Left cardiac atrium (tissue), 4 donors: ENCODE results near the gene BMP6. TPM values are rescaled to one million over a fixed set of nuclear protein-coding genes. Genes with fewer than 3 reads are reported as not detected.

Experiments used
- ATAC-seq, 2 donors: fragments of 200-7000 bp; cut with Tn5 transposase; one replicate each; pipeline ENCODE4 v1.9.1; 2020; ENCODE audit warnings: mild to moderate bottlenecking in 2 of 2, moderate library complexity in 2 of 2
- DNase-seq: peaks from one replicate; pipeline ENCODE4 v3.0.0-alpha.2; 2020
- intact Hi-C, 2 donors: fragments of 100-400 bp; cut with DNase I; formaldehyde crosslinking; loops; one replicate each; pipeline versions ENCODE4 v1.14.1 to v1.15.1; 2022 to 2023
- total RNA-seq, 2 donors: library from RNA; stranded (reverse); fragmentation: NEBNext Ultra II Directional; extraction: Animal tissue kit (Norgen Biotek cat#: 25700); gene quantifications; one replicate each; pipeline ENCODE4 v1.2.1, GENCODE V29; 2021
- donor health status: DM: no; HTN: yes; CAD: no.
- donor health status: DM: no; HTN: yes; CAD: no; lungs with severe emphysema.
- donor health status: DM: yes; HTN: yes; CAD: no.
- donor health status: Dilated cardiomyopathy.

The BMP6 gene
- total RNA-seq, 2 donors from 2014 or later: 2.1 to 13.4 TPM

GRCh38 chr6:7706269-7706668 lies 19.6 kb upstream of the BMP6 start:
- intact Hi-C loops: no loop called here
- ATAC-seq (no peak), DNase-seq (no peak)

GRCh38 chr6:7707787-7708186 lies 18.1 kb upstream of the BMP6 start:
- ATAC-seq: no peak
- intact Hi-C loops: no loop called here
- no peak for DNase-seq

DNA sequence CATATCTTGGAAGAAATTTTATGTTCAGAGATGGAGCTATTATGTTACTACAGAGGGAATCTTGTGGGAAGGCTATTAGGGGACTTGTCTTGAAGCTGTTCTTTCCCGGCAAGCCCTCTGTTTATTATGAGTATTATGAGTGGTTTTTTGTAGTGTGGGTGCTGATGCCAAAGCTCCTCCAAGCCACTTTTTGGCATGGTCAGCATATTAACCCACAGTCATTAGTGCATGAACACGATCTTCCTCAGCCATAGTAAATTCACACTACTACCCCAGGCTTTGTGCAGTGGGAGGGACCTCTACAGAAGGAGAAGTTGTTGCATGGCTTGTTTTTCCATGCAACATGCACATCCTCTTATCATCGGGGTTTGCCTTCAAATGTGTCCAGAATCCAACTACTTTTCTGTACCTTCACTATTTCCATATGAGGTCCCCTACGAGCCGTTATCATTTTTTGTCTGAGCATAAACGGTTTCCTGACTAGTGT lies 6.5 kb upstream of the BMP6 start:
- DNase-seq: no peak
- intact Hi-C loops: no loop called here
- ATAC-seq: no peak

GRCh38 chr6:7720346-7720745 lies 5.6 kb upstream of the BMP6 start:
- DNase-seq (no peak), ATAC-seq (no peak)
- intact Hi-C loops: loop anchor here (5.0 to 10.0 kb wide), 4 partner anchors 184 to 337 kb away; partner anchors contain the start of gene TXNDC5 (in 1 of the 2)

DNA sequence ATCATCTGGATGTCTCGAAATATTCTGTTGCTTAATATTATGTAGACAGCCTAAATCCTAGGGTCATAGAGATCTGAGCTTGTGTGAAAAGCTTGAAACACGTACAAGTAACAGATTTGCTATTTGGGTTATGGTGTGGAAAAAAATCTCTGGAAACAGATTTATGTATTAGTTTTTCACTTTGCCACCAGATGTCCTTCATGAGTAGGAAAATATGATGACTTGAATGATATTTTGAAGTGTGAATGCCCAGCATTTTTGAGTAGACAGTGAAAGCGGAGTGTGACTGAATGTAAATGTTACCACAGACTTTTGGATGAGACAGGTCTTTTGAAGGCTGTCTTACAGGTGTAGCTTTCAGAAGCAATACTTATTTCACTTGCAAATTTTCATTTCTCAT lies 4.2 kb upstream of the BMP6 start:
- intact Hi-C loops: loop anchor here (2.0 to 10.0 kb wide), 5 partner anchors 183 to 337 kb away; partner anchors contain the start of gene TXNDC5 (in 1 of the 2)
- ATAC-seq (no peak), DNase-seq (no peak)

- DNase-seq (peak; percentile 82), ATAC-seq (peak; percentile 25 to 45)
- intact Hi-C loops: loop anchor here (2.0 to 10.0 kb wide), 5 partner anchors 182 to 336 kb away; partner anchors contain the start of gene TXNDC5 (in 1 of the 2)
Observed at GRCh38 chr6:7723041-7723447, 2.9 kb upstream of the BMP6 start.

GRCh38 chr6:7723554-7723953 lies 2.3 kb upstream of the BMP6 start:
- no peak for DNase-seq
- ATAC-seq: no peak
- intact Hi-C loops: loop anchor here (2.0 to 10.0 kb wide), 5 partner anchors 181 to 335 kb away; partner anchors contain the start of gene TXNDC5 (in 1 of the 2)

GRCh38 chr6:7725412-7725811 lies 487 bp upstream of the BMP6 start:
- intact Hi-C loops: loop anchor here (10.0 kb wide), 2 partner anchors 179 to 189 kb away; partner anchors contain the start of gene TXNDC5 (in 1 of the 2)
- DNase-seq: peak; percentile 27
- ATAC-seq: no peak

DNA sequence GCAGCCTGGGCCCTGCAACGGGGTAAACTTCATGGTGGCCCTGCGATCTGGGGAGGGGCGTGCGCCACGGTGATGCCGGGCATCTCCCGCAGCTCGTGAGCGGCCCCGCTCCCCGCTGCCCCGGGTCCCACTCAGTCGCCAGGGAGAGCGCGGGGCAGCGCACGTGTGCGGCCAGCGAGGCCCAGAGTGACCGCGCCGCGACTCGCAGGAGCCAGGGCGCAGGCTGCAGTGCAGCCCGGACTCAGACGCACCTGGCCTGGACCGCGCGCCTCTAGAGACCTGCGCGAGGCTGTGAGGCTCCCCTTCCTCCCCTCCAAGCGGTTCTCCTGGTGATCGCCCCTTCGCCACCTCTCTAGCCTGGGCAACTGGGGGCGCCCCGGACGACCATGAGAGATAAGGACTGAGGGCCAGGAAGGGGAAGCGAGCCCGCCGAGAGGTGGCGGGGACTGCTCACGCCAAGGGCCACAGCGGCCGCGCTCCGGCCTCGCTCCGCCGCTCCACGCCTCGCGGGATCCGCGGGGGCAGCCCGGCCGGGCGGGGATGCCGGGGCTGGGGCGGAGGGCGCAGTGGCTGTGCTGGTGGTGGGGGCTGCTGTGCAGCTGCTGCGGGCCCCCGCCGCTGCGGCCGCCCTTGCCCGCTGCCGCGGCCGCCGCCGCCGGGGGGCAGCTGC lies 652 bp downstream of the BMP6 start:
- intact Hi-C loops: loop anchor here (10.0 kb wide), 2 partner anchors 178 to 188 kb away; partner anchors contain the start of gene TXNDC5 (in 1 of the 2)
- peak; percentile 17 to 45 for ATAC-seq
- DNase-seq: peak; percentile 24

DNA sequence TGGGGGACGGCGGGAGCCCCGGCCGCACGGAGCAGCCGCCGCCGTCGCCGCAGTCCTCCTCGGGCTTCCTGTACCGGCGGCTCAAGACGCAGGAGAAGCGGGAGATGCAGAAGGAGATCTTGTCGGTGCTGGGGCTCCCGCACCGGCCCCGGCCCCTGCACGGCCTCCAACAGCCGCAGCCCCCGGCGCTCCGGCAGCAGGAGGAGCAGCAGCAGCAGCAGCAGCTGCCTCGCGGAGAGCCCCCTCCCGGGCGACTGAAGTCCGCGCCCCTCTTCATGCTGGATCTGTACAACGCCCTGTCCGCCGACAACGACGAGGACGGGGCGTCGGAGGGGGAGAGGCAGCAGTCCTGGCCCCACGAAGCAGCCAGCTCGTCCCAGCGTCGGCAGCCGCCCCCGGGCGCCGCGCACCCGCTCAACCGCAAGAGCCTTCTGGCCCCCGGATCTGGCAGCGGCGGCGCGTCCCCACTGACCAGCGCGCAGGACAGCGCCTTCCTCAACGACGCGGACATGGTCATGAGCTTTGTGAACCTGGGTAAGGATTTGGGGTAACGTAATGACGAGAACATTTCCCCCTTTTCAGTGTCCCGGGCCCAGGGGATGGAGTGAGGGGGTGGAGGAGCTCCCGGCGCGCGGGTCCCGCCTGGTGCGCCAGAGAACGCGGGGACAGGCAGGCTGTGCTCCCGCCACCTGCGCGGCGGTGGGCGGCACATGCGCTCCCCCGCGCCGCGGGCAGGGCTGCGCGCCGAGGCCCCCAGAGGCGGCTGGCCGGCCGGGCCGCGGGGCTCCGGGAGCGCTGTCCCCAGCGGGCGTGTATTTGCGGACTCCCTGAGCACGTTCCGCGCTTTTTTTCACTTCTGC lies 1.4 kb downstream of the BMP6 start:
- DNase-seq: peak; percentile 24
- intact Hi-C loops: loop anchor here (10.0 kb wide), 2 partner anchors 177 to 187 kb away; partner anchors contain the start of gene TXNDC5 (in 1 of the 2)

DNA sequence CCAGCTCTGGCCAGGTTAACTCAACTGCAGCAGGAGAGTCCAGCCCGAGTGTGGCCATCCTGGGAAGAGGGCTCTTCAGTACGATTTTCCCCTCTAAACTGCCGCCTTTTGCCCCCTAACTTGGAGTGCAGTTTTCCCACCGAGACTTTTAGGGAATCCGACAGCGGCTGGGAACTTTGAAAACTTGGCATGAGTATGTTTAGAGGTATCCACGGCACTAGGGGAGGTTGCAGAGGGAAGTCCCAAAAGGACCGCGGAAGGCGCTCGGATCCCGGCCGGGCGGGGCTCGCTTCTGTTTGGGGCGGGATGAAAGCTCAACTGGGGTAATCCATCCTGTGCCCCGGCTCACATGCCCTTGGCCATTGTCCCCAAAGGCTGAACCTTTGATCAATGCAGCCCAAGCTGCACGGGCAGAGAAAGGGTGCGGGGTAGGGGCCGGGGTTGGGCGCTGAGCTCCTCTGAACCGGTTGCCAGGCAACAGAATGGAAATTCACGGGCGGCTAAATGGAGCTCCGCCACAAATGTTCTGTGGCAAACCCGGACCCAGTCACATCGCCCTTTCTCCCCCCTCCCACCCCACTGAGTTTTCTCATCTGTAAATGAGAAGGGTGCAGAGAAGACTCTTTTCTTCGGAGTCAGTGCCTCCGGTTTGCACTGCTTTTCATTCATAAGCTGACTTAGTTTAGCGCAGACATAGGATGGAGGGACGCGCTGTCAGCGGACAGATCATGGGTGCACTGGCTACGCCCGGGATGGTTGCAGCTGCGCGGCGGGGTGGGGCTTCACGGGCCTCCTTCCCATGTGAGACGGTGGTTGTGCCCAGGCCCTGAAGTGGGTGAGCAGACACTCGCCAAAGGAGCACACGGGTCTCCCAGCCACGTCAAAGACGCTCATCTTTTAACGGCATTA lies 2.3 kb downstream of the BMP6 start:
- peak; percentile 40 for DNase-seq
- peak; percentile 9 to 32 for ATAC-seq
- intact Hi-C loops: loop anchor here (10.0 kb wide), 2 partner anchors 177 to 187 kb away; partner anchors contain the start of gene TXNDC5 (in 1 of the 2)

More for the DNA sequence above, 1.4 kb downstream of the BMP6 start:
- no peak for ATAC-seq

- DNase-seq (no peak), ATAC-seq (peak in 1 of 2 donors; percentile 9)
- intact Hi-C loops: loop anchor here (10.0 kb wide), 2 partner anchors 176 to 186 kb away; partner anchors contain the start of gene TXNDC5 (in 1 of the 2)
Observed at GRCh38 chr6:7728855-7729590, 3.1 kb downstream of the BMP6 start.

DNA sequence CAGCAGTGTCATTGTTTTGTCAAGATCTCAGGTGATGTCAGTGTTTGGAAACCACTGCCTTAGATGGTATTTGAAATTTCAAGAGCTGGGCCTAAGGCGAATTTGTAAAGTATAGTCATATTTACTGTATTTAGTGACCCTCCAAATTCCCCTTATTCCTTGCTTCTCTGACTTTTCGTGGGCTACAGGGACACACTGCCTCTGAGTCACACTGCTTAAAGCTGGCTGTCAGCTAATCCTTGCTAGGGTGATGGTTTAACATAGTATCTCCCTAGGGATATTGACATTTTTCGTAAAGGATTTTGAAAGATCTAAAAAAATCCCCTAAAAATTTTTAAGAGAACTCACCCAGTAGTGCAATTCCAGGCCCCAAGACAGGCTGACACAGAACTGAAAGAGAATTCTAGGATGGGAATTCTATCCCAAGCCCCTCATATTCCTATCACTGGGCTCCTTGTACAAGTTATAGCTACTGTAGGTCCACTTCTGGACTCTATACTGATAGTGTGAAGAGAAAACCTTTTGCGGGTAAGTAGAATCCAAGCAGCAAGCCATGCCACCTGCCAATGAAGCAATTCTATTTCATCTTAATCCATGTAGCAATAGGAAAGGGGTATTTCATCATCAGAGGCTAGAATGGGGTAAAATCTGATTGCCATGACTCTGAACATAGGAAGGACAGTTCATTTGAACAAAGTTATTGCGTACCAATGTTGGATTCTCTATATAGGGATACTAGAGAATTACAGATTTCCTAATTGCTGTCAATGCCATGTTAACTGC lies 4.3 kb downstream of the BMP6 start:
- no peak for ATAC-seq

DNA sequence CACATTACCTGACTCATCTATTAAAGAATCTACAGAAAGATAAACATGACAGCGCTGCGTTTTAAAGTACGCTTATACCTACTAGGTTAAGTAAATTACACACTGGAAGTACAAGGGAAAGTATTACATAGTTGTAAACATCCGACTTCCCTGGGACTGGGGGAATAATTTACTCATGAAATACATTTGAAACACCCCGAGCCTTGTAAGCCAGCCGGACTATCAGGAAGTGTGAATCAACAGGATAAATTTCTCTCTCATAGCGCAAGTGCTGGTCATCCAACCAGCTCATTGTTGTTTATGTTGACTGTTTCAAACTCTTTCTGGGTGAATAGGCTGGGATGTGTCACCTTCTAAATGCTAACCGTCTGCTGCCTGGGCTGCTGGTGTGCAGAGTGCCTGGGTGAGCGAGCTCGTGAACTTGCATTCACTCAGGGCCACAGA lies 4.9 kb downstream of the BMP6 start:
- no peak for ATAC-seq
- intact Hi-C loops: loop anchor here in 1 of 2 donors (10.0 kb wide), 1 partner anchor 144 kb away; no protein-coding TSS in a partner anchor
- DNase-seq: no peak

More for the DNA sequence above, 4.3 kb downstream of the BMP6 start:
- intact Hi-C loops: loop anchor here in 1 of 2 donors (10.0 kb wide), 1 partner anchor 145 kb away; no protein-coding TSS in a partner anchor
- no peak for DNase-seq

DNA sequence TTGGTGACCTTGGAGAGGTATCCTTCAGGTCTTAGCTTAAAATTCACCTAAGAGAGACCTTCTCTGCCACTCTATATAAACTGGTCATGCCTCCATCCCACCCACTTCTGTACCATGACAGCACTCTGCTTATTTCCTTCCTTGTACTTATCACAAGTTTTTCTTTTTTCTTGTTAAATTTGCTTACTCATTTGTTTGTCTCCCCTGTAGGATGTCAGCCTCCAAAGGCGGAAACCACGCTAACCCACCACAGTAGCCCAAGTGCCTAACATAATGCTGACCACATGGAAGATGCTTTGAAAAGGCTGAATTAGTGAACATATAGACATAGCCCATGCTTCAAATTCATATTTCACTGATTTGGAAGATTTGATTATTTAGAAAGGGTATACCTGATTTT lies 5.4 kb downstream of the BMP6 start:
- intact Hi-C loops: loop anchor here in 1 of 2 donors (10.0 kb wide), 1 partner anchor 144 kb away; no protein-coding TSS in a partner anchor
- ATAC-seq: no peak
- no peak for DNase-seq

- no peak for ATAC-seq
- intact Hi-C loops: loop anchor here in 1 of 2 donors (10.0 kb wide), 1 partner anchor 143 kb away; no protein-coding TSS in a partner anchor
- DNase-seq: no peak
Observed at GRCh38 chr6:7732228-7732627, 6.3 kb downstream of the BMP6 start.
